ENCODE results near the gene SEMA7A.
"Not testable (repeated sequence)": the region's sequence is repeated elsewhere in the genome, so short reads cannot be mapped to it uniquely, and the experiment has no call there.

The SEMA7A gene

GRCh38 chr15:74369084-74369745, 64.5 kb downstream of the SEMA7A start:
- no peak for DNase-seq

- DNase-seq, result no peak
These were observed 65.6 kb downstream of the SEMA7A start for GRCh38 chr15:74368121-74368520.

GRCh38 chr15:74367296-74367854, 66.4 kb downstream of the SEMA7A start, which contains the start of gene CYP11A1:
TSS of gene CYP11A1 (minus strand) at chr15:74367646. CDS start at chr15:74367585, 61 bp downstream.
- no peak for DNase-seq

- no peak for DNase-seq
These were observed 67.9 kb downstream of the SEMA7A start for GRCh38 chr15:74365598-74366445.

- no peak for DNase-seq
These were observed 68.7 kb downstream of the SEMA7A start for GRCh38 chr15:74364936-74365597.

GRCh38 chr15:74362482-74362881, 71.3 kb downstream of the SEMA7A start:
- DNase-seq, result no peak

GRCh38 chr15:74360855-74361254, 72.9 kb downstream of the SEMA7A start:
- not testable (repeated sequence) for DNase-seq

GRCh38 chr15:74359376-74359775, 74.4 kb downstream of the SEMA7A start:
- not testable (repeated sequence) for DNase-seq
